Mucosa of rectum (tissue), 2 donors: Measurements from ENCODE around the gene RALY.

Experiments
- H3K27ac ChIP-seq, 2 donors: one replicate each; pipeline ENCODE4 v1.7.0; 2013; ENCODE audit warnings: inconsistent platforms in 2 of 2, low read depth in 2 of 2, low read length in 2 of 2
- H3K27me3 ChIP-seq, 2 donors: one replicate each; pipeline ENCODE4 v1.7.0; 2013; ENCODE audit warnings: low read length in 2 of 2; ENCODE audit not compliant: control insufficient read depth in 2 of 2, insufficient read depth in 2 of 2
- H3K36me3 ChIP-seq, 2 donors: one replicate each; pipeline ENCODE4 v1.7.0; 2013; ENCODE audit warnings: low read length in 2 of 2; ENCODE audit not compliant: control insufficient read depth in 2 of 2, insufficient read depth in 2 of 2
- H3K4me1 ChIP-seq, 2 donors: one replicate each; pipeline ENCODE4 v1.7.0; 2013; ENCODE audit warnings: low read length in 2 of 2, mild to moderate bottlenecking in 1 of 2; ENCODE audit not compliant: control insufficient read depth in 2 of 2, insufficient read depth in 2 of 2
- H3K4me3 ChIP-seq, 2 donors: one replicate each; pipeline ENCODE4 v1.7.0; 2013; ENCODE audit warnings: low read length in 2 of 2
- H3K9ac ChIP-seq, 2 donors: one replicate each; pipeline ENCODE4 v1.7.0; 2013; ENCODE audit warnings: low read length in 2 of 2, low read depth in 1 of 2, mild to moderate bottlenecking in 1 of 2
- H3K9me3 ChIP-seq, 2 donors: one replicate each; pipeline ENCODE4 v1.7.0; 2013; ENCODE audit warnings: low read length in 2 of 2; ENCODE audit not compliant: control insufficient read depth in 2 of 2
- donor health status: healthy.
- donor health status: Normal muscosa, but diverticular disease.

The RALY gene

DNA sequence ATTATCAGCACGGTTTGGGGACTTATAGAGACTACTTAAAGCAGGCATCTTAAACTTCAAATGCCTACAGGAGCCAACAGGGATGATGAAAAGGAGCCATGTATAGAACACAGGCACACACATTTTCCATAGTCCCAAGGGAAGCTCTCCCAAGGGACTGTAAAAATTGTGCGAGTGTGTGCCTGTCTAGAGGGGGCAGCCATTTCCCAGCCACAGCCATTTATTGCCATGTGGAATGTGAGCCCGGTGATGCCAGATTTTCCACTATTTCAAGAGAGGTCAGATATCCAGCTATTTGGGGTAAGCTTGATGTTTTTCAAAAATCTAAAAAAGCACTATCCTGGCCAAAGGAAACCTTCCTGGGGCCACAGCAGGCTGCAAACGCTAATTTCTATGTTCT is 24.1 kb upstream of the RALY start:
- Histone ChIP-seq H3K4me1 (no peaks in the 10 kb centered on the region), H3K4me3 (no peak overlapping the region), H3K36me3 (no peaks in the 10 kb centered on the region), H3K9me3 (peaks cover 0 to 2% of the 10 kb centered on the region in 2 donors), H3K27ac (no peak overlapping the region), H3K27me3 (no peaks in the 10 kb centered on the region), H3K9ac (no peak overlapping the region)

DNA sequence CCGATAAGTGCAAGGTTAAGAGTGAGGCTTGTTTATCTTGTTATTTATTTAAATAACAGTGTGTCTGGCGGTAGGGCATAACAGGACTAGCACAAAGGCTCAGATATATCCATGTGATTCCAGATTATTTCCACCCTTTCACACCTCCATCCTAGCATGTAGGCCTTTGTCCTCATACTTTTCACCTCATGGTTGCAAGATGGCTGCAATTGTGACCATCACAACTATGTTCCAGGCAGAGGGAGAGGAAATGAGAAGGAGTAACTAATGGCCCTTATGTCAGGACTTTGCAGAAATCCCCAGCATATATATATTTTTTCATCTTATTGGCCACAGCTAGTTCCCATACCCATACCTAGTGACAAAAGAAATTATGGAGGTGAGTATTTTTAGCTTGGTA is 23.5 kb upstream of the RALY start:
- H3K9ac ChIP-seq = no peak overlapping the region
- peaks cover 0 to 2% of the 10 kb centered on the region in 2 donors for H3K9me3 ChIP-seq
- H3K4me1 ChIP-seq = no peaks in the 10 kb centered on the region
- H3K27me3 ChIP-seq = no peaks in the 10 kb centered on the region
- no peak overlapping the region for H3K4me3 ChIP-seq
- H3K36me3 ChIP-seq = no peaks in the 10 kb centered on the region
- no peak overlapping the region for H3K27ac ChIP-seq

DNA sequence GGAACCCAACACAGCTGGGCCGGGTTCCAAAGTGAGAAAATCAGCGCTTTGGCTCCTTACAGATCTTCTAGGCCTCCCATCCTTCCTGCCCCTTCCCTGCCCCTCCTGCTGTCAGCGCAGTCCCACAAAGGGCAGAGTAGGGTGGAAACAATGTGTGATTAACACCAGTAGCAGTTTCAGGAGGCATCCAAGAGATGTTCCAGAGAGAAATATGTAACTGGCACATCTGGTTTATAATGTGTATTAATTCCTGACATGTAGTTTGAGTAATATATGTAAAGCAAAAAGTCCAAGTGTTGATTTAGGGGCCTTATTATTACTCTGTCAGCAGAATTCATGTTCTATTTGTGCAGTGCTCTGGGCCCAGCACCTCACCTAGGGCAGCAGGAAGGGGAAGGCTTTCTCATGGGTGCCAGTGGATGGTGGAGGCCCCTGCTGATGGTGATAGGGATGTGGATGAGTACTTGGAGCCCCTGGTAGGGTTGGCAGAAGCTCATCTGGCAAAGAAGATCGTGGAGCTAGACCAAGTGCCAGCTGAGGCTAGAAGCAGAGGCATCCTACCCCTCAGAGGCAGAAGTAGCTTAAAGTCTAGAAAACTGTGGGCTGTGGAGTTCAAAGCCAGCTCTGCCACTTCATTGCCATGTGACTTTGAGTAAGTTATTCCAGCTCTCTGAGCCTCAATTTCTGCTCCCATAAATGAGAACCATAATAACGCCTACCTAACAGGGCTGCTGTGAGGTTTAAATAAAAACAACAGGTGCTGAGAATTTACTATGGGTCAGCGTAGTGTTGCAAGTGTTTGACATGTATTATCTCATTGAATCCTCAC is 22.4 kb upstream of the RALY start:
- Histone ChIP-seq H3K4me3 (no peak overlapping the region), H3K27ac (no peak overlapping the region), H3K9me3 (peaks cover 0 to 2% of the 10 kb centered on the region in 2 donors), H3K27me3 (no peaks in the 10 kb centered on the region), H3K36me3 (no peaks in the 10 kb centered on the region), H3K4me1 (no peaks in the 10 kb centered on the region), H3K9ac (no peak overlapping the region)

DNA sequence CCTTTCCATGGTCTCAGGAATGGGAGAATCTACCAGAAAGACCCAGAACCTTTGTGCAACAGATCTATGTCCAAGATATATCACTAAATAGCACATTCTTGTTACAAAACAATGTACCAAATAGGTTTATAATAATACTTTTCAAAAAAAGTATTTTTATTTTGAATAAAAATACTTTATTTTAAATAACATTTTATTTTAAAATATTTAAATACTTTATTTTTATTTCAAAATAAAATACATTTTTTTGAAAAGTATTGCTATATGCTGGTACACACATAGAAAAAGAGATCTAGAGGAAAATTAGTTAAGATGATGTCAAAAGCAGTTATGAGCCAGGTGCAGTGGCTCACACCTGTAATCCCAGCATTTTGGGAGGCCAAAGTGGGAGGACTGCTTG is 16.8 kb upstream of the RALY start:
- no peaks in the 10 kb centered on the region for H3K27me3 ChIP-seq
- H3K9ac ChIP-seq = no peak overlapping the region
- no peaks in the 10 kb centered on the region for H3K4me1 ChIP-seq
- H3K9me3 ChIP-seq = no peaks in the 10 kb centered on the region
- H3K36me3 ChIP-seq = no peaks in the 10 kb centered on the region
- H3K27ac ChIP-seq = no peak overlapping the region
- H3K4me3 ChIP-seq = no peak overlapping the region

DNA sequence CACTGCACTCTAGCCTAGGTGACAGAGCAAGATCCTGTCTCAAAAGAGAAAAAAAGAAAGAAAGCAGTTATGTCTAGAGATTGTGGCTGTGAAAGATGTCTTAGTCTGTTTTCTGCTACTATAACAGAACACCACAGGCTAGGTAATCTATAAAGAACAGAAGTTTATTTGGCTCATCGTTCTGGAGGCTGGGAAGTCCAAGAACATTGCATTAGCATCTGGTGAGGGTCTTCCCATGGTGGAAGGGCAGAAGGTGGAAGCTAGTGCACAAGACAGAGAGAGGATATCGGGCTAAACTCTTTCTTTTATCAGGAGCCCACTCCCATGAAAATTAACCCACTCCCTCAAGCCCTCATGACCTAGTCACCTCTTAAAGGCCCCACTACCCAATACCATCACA is 16.2 kb upstream of the RALY start:
- Histone ChIP-seq H3K4me1 (no peaks in the 10 kb centered on the region), H3K9me3 (no peaks in the 10 kb centered on the region), H3K9ac (no peak overlapping the region), H3K27ac (no peak overlapping the region), H3K4me3 (no peak overlapping the region), H3K36me3 (no peaks in the 10 kb centered on the region), H3K27me3 (no peaks in the 10 kb centered on the region)

DNA sequence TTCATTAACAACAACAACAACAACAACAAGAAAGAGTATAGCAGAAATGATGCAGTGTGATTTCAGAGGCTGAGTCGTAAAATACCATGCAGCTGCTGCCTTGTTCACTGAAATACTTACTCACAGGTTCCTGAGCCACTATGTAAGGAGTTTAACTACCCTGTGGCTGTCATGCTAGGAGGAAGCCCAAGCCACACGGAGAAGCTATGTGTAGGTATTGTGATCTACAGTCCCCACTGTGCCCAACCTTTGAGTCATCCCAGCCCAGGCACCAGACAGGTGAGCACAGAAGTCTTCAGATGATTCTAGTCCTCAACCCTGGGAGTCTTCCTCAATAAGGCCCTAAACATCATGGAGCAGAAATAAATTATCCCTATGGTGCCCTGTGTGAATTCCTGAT is 14.6 kb upstream of the RALY start:
- no peaks in the 10 kb centered on the region for H3K4me1 ChIP-seq
- no peaks in the 10 kb centered on the region for H3K9me3 ChIP-seq
- H3K4me3 ChIP-seq = no peak overlapping the region
- H3K27ac ChIP-seq = no peak overlapping the region
- no peaks in the 10 kb centered on the region for H3K27me3 ChIP-seq
- no peaks in the 10 kb centered on the region for H3K36me3 ChIP-seq
- no peak overlapping the region for H3K9ac ChIP-seq

DNA sequence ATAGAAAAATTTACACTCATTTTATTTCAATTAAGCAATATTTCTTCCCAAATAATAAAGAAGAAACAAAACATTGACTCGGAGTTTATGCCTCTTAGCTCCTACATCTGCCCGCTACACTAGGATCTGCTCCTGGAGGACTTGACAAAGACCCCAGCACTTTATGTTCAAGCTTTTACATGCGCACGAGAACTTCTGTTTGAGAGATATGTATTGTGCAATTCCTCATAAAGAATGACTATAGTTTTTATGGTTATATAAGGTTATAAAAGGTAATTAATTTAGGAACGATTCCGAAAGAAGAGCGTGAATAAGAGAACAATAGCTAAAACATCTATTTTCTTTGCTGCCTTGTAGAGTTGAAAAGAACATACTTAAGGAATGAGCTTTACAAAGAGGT is 12.4 kb upstream of the RALY start:
- Histone ChIP-seq H3K27ac (no peak overlapping the region), H3K4me3 (no peak overlapping the region), H3K27me3 (no peaks in the 10 kb centered on the region), H3K36me3 (no peaks in the 10 kb centered on the region), H3K4me1 (no peaks in the 10 kb centered on the region), H3K9me3 (no peaks in the 10 kb centered on the region), H3K9ac (no peak overlapping the region)

DNA sequence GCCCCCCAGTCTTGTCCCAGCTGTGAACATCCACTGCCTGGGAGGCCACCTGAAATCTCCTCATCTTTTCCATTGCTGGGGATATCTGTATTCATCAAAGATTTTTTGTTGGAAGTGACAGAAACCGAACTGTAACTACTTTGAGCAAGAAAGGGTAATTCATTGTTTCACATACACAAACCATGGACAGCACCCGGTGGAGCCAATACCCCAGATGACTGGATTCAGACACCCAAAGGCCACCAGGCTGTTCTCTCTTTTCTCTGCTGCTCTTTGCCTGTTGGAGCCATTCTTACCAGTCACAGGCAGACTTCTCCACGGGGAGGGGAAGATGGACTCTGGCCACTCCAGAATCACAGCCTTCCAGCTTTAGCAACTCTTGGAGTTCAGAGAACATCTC is 11.7 kb upstream of the RALY start:
- Histone ChIP-seq H3K36me3 (no peaks in the 10 kb centered on the region), H3K27me3 (no peaks in the 10 kb centered on the region), H3K9me3 (no peaks in the 10 kb centered on the region), H3K4me1 (no peaks in the 10 kb centered on the region), H3K4me3 (no peak overlapping the region), H3K27ac (no peak overlapping the region), H3K9ac (no peak overlapping the region)

DNA sequence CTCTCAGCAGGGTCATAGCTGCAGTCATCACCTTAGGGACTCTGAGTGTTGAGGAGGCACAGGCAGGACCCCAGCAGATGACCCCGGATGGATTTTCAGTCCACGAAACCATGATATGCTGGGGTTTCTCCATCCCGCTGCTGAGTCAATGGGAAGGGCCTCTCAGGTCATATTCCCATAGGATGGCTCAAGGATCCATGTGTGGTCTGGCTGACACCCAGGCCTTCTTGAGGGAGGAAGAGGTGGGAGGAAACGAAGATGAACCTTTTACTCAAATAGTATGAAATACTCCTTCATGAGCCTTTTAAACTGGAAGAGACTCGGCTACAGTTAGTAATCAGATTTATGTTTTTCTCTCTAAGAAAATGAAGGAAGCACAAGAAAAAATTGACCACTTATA is 10.3 kb upstream of the RALY start:
- H3K9ac ChIP-seq = no peak overlapping the region
- no peaks in the 10 kb centered on the region for H3K9me3 ChIP-seq
- no peaks in the 10 kb centered on the region for H3K27me3 ChIP-seq
- no peaks in the 10 kb centered on the region for H3K36me3 ChIP-seq
- H3K4me3 ChIP-seq = no peak overlapping the region
- no peaks in the 10 kb centered on the region for H3K4me1 ChIP-seq
- H3K27ac ChIP-seq = no peak overlapping the region

DNA sequence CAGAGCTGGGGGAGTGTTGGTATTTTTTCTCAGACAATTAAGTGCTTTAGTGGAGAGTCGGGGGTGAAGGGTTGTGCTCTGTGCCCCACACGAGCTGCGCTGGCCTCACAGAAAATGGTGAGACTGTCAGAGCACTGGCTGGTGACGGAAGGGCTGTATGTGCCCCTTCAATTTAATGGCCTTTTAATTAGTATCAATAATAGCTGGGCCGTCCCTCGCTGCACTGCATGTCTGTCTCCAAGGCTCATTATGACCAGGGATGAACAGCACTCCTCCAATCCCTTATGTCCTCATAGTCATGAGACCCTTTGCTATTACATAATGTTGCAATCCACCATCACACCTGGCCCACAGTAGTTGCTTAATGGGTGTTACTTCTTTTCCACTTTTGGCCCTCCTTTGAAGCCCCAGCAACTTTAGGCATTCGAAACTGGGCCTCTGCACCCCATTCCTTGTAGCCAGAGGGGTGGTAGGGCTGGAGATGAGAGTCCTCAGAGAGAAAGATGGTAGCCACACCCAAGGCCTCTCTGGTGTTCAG is 9.5 kb upstream of the RALY start:
- Histone ChIP-seq H3K36me3 (no peaks in the 10 kb centered on the region), H3K27ac (no peak overlapping the region), H3K4me1 (no peaks in the 10 kb centered on the region), H3K27me3 (no peaks in the 10 kb centered on the region), H3K4me3 (no peak overlapping the region), H3K9ac (no peak overlapping the region), H3K9me3 (no peaks in the 10 kb centered on the region)
